GM12873 (cell line): ENCODE data around the gene RICTOR.

Source experiments
- CTCF ChIP-seq: IDR thresholded peaks from 2 replicates; pipeline ENCODE4 v1.5.1; 2012; ENCODE audit warnings: low read depth, mild to moderate bottlenecking, moderate library complexity, low read length, control low read depth; ENCODE audit not compliant: insufficient read depth; ENCODE audit errors: missing control alignments

RICTOR gene

DNA sequence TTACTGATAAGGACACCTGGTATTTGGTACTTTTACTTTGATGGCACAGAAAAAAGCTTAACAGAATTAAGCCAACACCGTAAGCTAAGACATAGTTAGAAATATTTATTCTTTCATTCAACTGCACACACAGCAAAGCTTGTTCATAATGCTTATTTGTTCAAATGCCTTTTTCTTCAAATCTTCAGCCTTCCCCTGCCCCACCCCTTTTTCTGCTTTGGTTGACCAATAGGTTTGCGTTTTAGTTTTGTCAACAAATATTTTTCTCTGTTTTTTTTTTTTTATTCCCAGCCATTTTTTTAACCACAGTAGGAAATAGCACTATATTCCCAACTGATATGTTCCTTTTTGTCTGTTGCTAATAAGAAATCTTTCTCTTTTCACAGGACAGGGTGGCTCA lies 4.9 kb upstream of the RICTOR start:
- no peak for TF ChIP-seq CTCF

DNA sequence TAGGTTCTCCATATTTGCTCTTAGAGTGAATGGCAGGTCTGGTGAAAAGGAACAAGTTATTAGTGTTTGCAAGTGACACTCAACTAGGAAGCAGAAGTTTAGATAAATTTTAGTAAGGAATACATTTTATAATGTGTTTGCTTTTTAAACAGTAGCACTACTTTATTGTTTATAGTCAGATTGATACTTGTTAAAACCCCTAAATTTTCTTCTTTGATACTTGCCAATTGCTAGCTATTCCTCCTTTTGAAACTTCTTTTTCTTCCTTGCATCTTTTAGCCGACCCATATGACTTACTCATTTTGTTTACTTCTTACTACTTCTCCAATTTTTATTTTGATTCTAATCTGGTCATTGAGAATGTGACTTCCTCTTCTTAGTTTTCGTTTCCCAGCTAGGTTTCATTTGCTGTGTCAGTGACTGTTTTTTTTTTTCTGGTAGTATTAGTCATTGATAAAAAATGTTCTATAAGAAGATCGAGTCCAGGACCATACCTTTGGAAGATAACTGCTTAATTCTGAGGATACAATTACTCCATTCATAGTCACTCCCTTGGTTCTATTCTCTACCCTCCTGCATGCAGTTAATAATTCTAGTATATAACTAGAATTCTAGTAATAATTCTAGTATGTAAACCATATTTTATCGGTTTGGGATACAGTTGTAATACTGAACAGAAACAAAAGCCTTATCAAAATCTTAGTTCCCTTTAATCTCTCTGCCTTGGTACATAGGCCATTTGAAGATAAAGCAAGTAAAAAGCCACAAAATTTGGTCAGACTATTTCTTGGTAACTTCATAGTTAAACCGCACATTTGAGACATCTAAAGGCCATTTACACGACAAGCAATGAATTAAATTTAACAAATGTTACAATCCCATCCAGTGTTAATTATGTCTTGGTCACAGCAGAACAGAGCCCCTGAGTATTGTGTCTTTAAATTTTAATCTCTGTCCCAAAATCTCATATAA lies 2.8 kb upstream of the RICTOR start:
- TF ChIP-seq CTCF: no peak

DNA sequence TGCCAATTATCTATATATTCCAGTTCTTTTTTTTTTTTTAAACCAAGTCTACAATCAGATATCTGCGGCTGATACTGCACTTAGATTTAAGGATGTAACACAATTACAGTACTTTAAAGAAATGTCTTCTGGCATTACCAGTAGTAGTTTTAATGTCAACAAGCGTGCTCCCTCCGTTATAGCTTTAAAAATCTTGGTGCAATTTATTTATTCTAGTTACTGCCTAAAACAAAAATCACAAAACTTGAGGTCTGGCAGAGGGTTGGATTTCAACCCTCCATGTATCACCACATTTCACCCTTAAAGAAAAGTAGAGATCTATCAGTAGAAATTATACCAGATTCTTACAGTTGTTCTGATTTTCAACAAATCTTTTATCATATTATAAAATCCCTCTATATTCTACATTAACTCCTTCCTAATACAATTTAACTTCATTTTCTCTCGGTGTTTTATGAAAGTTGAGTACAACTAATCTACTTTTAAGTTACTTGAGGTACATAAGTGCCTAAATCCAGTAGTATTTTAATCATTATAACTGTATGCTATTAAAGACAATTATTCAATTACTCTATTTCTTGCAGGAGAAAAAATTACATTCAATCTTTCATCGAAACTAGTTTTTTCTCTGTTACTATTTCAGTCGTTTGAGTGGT lies 2.0 kb upstream of the RICTOR start:
- TF ChIP-seq CTCF: no peak

DNA sequence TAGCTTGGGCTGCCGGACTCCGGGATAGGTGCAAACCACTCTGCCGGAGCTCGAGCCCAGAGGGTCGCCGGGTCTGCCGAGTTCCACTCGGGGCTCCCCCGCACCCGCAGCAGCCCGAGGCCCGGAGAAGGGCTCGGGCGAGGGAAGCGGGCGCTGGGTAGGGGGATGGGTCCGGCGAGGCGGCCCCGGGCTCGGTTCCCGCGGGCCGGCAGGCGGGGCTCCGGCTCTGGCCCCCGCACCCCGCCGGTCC lies 507 bp downstream of the RICTOR start:
- no peak for TF ChIP-seq CTCF

DNA sequence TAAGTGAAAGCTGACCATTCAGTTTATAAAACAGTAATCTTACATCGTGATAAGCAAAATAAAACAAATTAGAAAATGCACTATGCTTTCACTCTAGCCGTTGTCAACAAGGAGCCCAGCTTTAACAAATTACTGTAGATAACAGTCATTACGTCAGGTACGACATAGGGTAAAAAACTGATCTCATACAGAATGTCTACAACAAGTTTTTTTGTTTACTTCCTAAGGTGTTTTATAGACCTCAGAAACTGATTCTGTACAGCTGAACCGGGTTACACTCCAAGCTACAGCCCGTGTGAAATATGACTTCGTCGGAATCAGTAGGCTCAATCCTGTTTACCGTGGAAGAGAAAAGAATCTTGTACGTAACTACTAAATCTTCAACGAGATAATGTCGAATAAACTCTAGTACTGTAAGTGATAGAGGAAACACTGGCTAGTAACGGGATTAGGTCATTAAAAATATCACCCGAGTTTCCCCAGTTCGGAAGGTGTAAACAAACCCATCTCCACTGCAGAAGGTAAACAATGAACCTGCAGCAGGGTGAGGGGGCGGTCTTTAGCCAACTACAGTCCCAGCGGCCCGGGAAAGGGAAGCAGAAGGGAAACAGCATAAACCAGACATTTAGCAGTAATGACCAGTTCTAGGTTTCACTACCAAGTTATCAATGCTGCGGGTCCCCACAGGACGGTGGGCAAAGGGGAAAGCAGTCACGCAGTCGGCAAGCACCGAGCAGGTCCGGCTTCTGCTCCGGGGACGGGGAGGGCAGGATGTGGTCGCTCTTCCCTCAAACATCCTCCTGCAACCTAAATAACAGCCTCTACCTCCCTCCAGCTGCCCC lies 1.1 kb downstream of the RICTOR start:
- TF ChIP-seq CTCF: peak; percentile 2

DNA sequence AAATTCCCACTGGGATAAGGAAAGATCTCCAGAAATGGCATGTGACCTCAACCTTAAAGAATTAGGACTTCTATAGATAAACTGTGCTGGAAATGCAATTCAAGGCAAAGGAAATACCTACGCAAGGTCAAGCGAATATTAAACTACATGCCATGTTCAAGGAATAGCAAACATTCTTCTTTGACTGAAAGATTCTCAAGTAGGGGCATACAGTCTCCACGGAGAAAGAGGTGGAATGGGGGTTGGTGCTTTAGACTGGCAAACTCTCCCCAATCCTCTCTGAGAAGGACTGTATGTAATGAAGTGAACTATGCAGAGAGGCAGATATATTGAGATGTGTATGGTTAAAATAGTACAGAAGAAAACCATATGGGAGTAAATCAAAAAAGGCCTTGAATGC lies 6.1 kb downstream of the RICTOR start:
- TF ChIP-seq CTCF: no peak

DNA sequence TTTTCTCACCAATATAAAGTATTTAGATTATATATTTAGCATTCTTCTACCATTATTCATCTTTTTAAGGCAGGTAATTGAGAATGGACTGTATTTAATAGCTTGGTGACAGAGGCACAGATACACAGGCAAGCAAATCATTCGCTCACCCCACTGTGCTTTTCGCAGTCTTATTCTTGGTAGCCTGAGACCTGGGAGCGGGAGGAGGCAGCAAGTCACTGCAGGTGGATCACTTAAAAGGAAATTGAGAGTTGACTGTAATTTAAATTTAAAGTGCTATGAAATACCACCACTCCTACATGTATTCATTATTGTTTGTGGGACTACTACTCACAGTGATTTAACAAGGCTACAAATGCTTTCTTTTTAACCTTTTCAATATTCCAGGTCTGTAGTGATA lies 9.7 kb downstream of the RICTOR start:
- TF ChIP-seq CTCF: no peak
